Esophagus muscularis mucosa (tissue), 4 donors: ENCODE data around the gene POMT1.

Experiments used
- CTCF ChIP-seq, 3 experiments: fragments of 200-600 bp in 2 of 3; fragments of 450-650 bp in 1 of 3; sonication (generic) in 2 of 3; IDR thresholded peaks; one replicate each; pipeline ENCODE4 v1.5.1; 2017 to 2019; ENCODE audit warnings: antibody characterized with exemption in 3 of 3, mild to moderate bottlenecking in 2 of 3, moderate library complexity in 1 of 3
- EP300 ChIP-seq: sonication (generic); formaldehyde crosslinking; IDR thresholded peaks from one replicate; pipeline ENCODE4 v1.6.1; 2017; ENCODE audit warnings: antibody characterized with exemption
- POLR2A ChIP-seq: fragments of 450-650 bp; IDR thresholded peaks from one replicate; pipeline ENCODE4 v1.6.1; 2017; ENCODE audit warnings: antibody characterized with exemption, moderate library complexity, mild to moderate bottlenecking, low read depth

- TF ChIP-seq CTCF (IDR thresholded peaks at IDR 0.05) (no peak), EP300 (no peak), POLR2A (no peak)
Observed at GRCh38 chr9:131557855-131558548, 55.3 kb downstream of the POMT1 start.
